DOHH2 (cell line): ENCODE results near the gene SFI1.

Source experiments
- H3F3A ChIP-seq: fragments of 200-600 bp; sonication (generic), shearing (Covaris generic); 2 replicates; pipeline ENCODE4 v1.6.0; 2016; ENCODE audit warnings: antibody characterized with exemption, mild to moderate bottlenecking; ENCODE audit not compliant: control insufficient read depth, insufficient read depth
- H3K27ac ChIP-seq: fragments of 200-600 bp; sonication (generic); 2 replicates; pipeline ENCODE4 v1.5.1; 2014; ENCODE audit warnings: low read depth, mild to moderate bottlenecking, low read length, moderate library complexity
- H3K27me3 ChIP-seq: fragments of 200-600 bp; sonication (generic); 2 replicates; pipeline ENCODE4 v1.6.1; 2014; ENCODE audit warnings: mild to moderate bottlenecking, low read length, mixed read lengths; ENCODE audit not compliant: control insufficient read depth
- H3K36me3 ChIP-seq: fragments of 200-600 bp; sonication (generic); 2 replicates; pipeline ENCODE4 v1.6.1; 2014; ENCODE audit warnings: mild to moderate bottlenecking, low read length, moderate library complexity, mixed read lengths; ENCODE audit not compliant: control insufficient read depth
- H3K4me1 ChIP-seq: fragments of 200-600 bp; sonication (generic); 2 replicates; pipeline ENCODE4 v1.6.1; 2014; ENCODE audit warnings: mild to moderate bottlenecking, low read length, mixed read lengths; ENCODE audit not compliant: control insufficient read depth
- H3K4me2 ChIP-seq: fragments of 200-600 bp; sonication (generic); 2 replicates; pipeline ENCODE4 v1.6.0; 2014; ENCODE audit warnings: mild to moderate bottlenecking, low read length, moderate library complexity
- H3K4me3 ChIP-seq: fragments of 200-600 bp; sonication (generic); 2 replicates; pipeline ENCODE4 v1.5.1; 2014; ENCODE audit warnings: mild to moderate bottlenecking, low read length, mixed read lengths
- H3K79me2 ChIP-seq: fragments of 200-600 bp; sonication (generic); 2 replicates; pipeline ENCODE4 v1.6.1; 2014; ENCODE audit warnings: mild to moderate bottlenecking, low read length, mixed read lengths; ENCODE audit not compliant: control insufficient read depth
- H3K9me2 ChIP-seq: fragments of 200-600 bp; sonication (generic); replicated peaks from 2 replicates; pipeline ENCODE4 v1.6.1; 2014; ENCODE audit warnings: mild to moderate bottlenecking, low read length, mixed read lengths; ENCODE audit not compliant: control insufficient read depth
- H3K9me3 ChIP-seq: fragments of 200-600 bp; sonication (generic); 2 replicates; pipeline ENCODE4 v1.6.1; 2014; ENCODE audit warnings: antibody characterized with exemption, low read length, mixed read lengths; ENCODE audit not compliant: control insufficient read depth, insufficient read depth
- H4K20me1 ChIP-seq: fragments of 200-600 bp; sonication (generic); 2 replicates; pipeline ENCODE4 v1.6.0; 2014; ENCODE audit warnings: low read depth, mild to moderate bottlenecking, antibody characterized with exemption, low read length, moderate library complexity; ENCODE audit not compliant: control insufficient read depth, insufficient read depth
- EZH2phosphoT487 ChIP-seq: fragments of 200-600 bp; sonication (generic); IDR thresholded peaks from 2 replicates; pipeline ENCODE4 v1.6.1; 2017; ENCODE audit warnings: borderline replicate concordance, mild to moderate bottlenecking, antibody characterized with exemption, low read length, moderate library complexity, mixed read lengths
- TF ChIP-seq, protein P1 (sequence below): fragments of 200-600 bp; sonication (generic); IDR thresholded peaks from one replicate; pipeline ENCODE4 v1.5.1; 2014; ENCODE audit warnings: antibody characterized with exemption, mild to moderate bottlenecking, low read depth, low read length; ENCODE audit not compliant: poor library complexity, severe bottlenecking

SFI1 gene

DNA sequence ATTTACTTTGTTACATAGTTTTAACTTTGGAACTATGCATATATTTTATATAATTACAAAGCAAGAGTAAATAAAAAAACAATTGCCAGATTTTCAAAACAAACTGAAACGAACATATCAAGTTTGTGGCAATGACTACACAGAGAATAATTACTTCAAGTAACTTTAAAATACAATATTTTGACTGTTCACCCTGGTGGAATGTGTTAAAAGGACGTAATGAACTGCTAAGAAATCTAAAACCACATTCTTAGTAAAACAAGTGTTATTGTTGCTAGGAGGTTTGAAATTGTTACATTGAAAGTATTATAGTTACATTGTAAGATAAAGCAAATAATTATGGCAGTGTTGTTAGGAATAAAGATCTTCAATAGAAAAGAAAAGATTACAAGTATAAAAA, 71.4 kb downstream of the SFI1 start:
- no peaks in the 10 kb centered on the region for H3K9me2 ChIP-seq
- H3F3A ChIP-seq: 0 out of 2 replicates have a peak, but pooled peaks cover 2% of the 10 kb centered on the region
- H3K27me3 ChIP-seq: no peaks in the 10 kb centered on the region
- no peaks in the 10 kb centered on the region for H3K79me2 ChIP-seq
- no peak overlapping the region for H3K27ac ChIP-seq
- no peaks in the 10 kb centered on the region for H3K9me3 ChIP-seq
- no peak overlapping the region for H3K4me2 ChIP-seq
- H4K20me1 ChIP-seq: no peaks in the 10 kb centered on the region
- H3K4me1 ChIP-seq: no peaks in the 10 kb centered on the region
- H3K4me3 ChIP-seq: no peak overlapping the region
- no peak for TF ChIP-seq EZH2phosphoT487
- TF ChIP-seq, protein P1, sequence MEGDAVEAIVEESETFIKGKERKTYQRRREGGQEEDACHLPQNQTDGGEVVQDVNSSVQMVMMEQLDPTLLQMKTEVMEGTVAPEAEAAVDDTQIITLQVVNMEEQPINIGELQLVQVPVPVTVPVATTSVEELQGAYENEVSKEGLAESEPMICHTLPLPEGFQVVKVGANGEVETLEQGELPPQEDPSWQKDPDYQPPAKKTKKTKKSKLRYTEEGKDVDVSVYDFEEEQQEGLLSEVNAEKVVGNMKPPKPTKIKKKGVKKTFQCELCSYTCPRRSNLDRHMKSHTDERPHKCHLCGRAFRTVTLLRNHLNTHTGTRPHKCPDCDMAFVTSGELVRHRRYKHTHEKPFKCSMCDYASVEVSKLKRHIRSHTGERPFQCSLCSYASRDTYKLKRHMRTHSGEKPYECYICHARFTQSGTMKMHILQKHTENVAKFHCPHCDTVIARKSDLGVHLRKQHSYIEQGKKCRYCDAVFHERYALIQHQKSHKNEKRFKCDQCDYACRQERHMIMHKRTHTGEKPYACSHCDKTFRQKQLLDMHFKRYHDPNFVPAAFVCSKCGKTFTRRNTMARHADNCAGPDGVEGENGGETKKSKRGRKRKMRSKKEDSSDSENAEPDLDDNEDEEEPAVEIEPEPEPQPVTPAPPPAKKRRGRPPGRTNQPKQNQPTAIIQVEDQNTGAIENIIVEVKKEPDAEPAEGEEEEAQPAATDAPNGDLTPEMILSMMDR: no peak
- H3K36me3 ChIP-seq: peaks cover 41% of the 10 kb centered on the region

DNA sequence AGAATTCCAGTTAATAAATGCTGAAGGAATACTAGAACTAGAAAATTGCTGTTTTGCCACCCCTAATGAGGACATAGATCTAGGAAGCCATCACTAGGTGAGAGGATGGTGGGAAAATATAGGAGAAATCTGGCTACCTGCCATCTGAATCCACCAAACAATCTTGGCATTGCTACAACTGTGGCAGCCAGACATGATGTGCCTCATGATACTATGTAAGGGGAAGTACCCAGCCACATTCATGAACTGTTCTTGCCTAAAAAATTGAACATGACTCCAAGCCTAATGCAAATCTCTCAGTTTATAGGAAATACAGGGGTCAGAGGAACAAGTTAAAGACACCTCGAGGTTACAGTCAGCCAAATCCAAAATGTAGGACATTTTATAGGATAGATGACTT, 72.8 kb downstream of the SFI1 start:
- no peak overlapping the region for H3K4me2 ChIP-seq
- TF ChIP-seq, protein P1: no peak
- no peak for TF ChIP-seq EZH2phosphoT487

DNA sequence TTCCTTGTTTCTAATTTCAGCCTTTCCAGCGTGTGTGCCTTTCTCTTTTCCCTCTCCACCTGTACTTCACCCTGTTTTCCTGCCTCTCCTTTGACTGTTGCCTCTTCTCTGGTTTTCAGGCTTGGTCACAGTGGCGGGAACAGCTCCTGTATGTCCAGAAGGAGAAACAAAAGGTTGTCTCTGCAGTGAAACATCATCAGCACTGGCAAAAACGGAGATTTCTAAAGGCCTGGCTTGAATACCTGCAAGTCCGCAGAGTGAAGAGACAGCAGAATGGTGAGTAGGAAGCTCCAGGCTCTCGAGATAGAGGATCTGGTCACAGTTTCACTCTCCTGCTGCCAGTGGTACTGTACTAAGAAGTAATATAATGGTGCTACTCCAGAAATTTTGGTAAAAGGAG, 76.6 kb downstream of the SFI1 start:
- Histone ChIP-seq H3K27ac (no peak overlapping the region), H3K9me3 (no peaks in the 10 kb centered on the region), H3K4me1 (no peaks in the 10 kb centered on the region), H3F3A (0 out of 2 replicates have a peak, but pooled peaks cover under 1% of the 10 kb centered on the region), H3K4me3 (no peak overlapping the region), H3K36me3 (peaks cover 56% of the 10 kb centered on the region), H3K27me3 (no peaks in the 10 kb centered on the region), H3K4me2 (no peak overlapping the region), H4K20me1 (no peaks in the 10 kb centered on the region), H3K9me2 (no peaks in the 10 kb centered on the region), H3K79me2 (no peaks in the 10 kb centered on the region)
- TF ChIP-seq, protein P1: no peak
- TF ChIP-seq EZH2phosphoT487: no peak

More for the DNA sequence above, 72.8 kb downstream of the SFI1 start:
- Histone ChIP-seq H3K9me2 (no peaks in the 10 kb centered on the region), H3K27ac (no peak overlapping the region), H3K4me3 (no peak overlapping the region), H3F3A (0 out of 2 replicates have a peak, but pooled peaks cover 2% of the 10 kb centered on the region), H3K36me3 (peaks cover 43% of the 10 kb centered on the region), H3K27me3 (no peaks in the 10 kb centered on the region), H3K9me3 (no peaks in the 10 kb centered on the region), H3K4me1 (no peaks in the 10 kb centered on the region), H4K20me1 (no peaks in the 10 kb centered on the region), H3K79me2 (no peaks in the 10 kb centered on the region)
